Left kidney (tissue), 2 donors: ENCODE data around the gene ZP3. TPM values are rescaled to one million over a fixed set of nuclear protein-coding genes. Genes with fewer than 3 reads are reported as not detected.
"Not testable (repeated sequence)": the region's sequence is repeated elsewhere in the genome, so short reads cannot be mapped to it uniquely, and the experiment has no call there.

ENCODE experiments used
- DNase-seq: peaks from one replicate; pipeline ENCODE4 v3.0.0-alpha.2; 2013
- polyA plus RNA-seq: library from polyadenylated mRNA; unstranded; fragments of 120-200 nt; gene quantifications from one replicate; pipeline ENCODE4 v1.2.1, GENCODE V29; 2013; ENCODE audit not compliant: insufficient read length

Gene ZP3
- polyA plus RNA-seq, 1 donor = 3.3 TPM

DNA sequence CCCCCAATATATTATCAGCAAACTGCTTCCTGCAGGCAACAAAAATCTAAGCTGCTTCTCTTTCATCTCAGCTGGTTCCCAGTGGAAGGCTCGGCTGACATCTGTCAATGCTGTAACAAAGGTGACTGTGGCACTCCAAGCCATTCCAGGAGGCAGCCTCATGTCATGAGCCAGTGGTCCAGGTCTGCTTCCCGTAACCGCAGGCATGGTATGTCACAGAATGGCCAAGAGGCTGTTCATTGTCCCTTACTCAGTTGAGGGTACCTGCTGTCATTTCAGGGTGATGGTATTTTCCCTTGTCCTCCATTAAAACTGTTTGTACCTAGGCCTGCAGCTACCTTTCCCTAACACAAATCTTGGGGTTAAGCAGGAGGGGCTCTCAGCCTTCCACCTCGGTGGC is 15.7 kb downstream of the ZP3 start:
- DNase-seq = not testable (repeated sequence)

DNA sequence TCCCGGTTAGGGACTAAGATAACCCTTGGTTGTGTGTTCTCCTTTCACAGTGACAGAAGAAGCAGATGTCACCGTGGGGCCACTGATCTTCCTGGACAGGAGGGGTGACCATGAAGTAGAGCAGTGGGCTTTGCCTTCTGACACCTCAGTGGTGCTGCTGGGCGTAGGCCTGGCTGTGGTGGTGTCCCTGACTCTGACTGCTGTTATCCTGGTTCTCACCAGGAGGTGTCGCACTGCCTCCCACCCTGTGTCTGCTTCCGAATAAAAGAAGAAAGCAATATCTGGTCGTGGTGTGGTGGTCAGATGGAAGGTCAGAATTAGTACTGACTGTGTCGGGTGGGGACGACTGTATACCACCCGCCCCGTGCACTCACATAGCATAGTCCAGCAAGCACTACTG is 17.0 kb downstream of the ZP3 start:
- not testable (repeated sequence) for DNase-seq

- DNase-seq = not testable (repeated sequence)
Observed at GRCh38 chr7:76442664-76443446, 18.1 kb downstream of the ZP3 start.

DNA sequence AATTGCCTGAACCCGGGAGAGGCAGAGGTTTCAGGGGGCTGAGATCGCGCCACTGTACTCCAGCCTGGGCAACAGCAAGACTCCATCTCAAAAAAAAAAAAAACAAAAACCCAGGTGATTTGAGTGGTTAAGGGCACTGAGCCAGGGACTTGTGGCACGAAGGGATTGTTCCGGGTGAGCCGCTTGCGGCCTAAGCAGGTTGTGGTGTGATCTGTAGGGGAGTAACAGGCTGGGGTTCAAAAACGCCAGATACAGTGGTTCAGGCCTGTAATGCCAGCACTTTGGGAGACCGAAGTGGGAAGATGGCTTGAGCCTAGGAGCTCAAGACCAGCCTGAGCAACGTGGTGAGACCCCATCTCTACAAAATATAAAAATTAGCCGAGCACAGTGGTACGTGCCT is 19.1 kb downstream of the ZP3 start:
- not testable (repeated sequence) for DNase-seq

DNA sequence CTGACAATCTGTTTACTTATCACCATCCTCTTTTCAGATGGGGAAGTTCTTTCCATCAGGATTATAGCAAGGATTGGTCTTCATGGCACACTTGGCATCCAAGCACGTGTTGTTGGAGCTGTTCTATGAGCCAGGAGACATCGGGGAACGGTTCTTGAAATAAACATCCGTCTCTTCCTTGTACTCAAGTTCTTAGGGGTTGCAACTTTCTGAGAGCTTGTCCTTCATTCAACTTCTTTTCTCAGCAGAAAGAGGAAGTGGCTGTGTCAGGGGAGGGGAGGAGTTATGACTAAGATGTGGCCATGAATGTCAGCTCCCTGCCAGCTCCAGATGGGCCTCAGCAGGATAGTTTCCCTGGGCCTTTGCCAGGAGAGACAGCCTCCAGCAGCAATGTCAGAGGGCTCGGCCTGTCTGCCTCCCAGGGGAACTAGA is 20.8 kb downstream of the ZP3 start:
- DNase-seq = not testable (repeated sequence)

GRCh38 chr7:76457017-76457416 is 32.3 kb downstream of the ZP3 start:
- not testable (repeated sequence) for DNase-seq

DNA sequence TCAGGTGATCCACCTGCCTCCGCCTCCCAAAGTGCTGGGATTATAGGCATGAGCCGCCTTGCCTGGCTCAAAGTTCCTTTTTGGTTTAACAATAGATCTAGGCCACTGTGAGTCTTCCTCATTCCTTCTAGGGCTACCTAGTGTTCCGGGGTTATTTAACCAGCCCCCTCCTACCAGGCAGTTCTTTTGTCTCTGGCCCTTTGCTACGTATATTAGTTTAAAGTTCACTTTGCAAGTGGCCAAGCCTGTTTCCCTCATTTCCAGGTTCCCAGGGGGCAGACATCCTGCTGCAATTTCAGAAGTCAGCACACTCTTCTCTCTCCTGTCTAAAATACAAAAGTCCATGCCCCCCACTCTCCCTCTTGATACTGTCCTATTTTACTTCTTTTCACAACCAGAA is 33.8 kb downstream of the ZP3 start:
- not testable (repeated sequence) for DNase-seq

DNA sequence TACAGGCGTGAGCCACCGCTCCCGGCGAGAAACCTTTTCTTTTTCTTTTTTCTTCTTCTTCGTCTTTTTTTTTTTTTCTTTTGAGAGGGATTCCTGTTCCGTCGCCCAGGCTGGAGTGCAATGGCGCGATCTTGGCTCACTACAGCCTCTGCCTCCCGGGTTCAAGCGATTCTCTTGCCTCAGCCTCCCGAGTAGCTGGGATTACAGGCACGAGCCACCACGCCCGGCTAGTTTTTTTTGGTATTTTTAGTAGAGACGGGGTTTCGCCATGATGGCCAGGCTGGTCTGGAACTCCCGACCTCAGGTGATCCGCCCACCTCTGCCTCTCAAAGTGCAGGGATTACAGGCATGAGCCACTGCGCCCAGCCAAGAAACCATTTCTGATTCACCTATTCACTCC is 36.0 kb downstream of the ZP3 start:
- DNase-seq = not testable (repeated sequence)

GRCh38 chr7:76461464-76462101 is 36.8 kb downstream of the ZP3 start, which contains the start of gene DTX2:
Gene DTX2, plus strand, starts transcription at chr7:76461709. Its CDS starts 18,801 bp downstream, at chr7:76480510.
- DNase-seq = not testable (repeated sequence)

- not testable (repeated sequence) for DNase-seq
Observed at GRCh38 chr7:76462271-76462882, 37.6 kb downstream of the ZP3 start.

DNA sequence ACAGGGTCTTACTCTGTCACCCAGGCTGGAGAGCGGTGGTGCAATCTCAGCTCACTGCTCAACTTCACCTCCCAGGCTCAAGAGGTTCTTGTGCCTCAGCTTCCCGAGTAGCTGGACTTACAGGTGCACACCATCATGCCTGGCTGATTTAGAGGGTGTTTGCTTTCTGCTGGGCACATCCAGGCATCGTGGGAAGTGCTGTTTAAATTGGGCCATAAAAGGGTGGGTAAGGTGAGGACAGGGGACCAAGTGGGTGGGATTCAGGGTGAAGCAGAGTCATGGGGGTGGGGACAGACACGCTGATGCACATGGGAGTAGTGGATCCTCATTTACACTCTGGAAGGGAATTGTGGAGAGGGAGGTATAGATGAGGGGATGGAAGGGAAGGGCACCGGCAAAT is 40.2 kb downstream of the ZP3 start:
- not testable (repeated sequence) for DNase-seq

DNA sequence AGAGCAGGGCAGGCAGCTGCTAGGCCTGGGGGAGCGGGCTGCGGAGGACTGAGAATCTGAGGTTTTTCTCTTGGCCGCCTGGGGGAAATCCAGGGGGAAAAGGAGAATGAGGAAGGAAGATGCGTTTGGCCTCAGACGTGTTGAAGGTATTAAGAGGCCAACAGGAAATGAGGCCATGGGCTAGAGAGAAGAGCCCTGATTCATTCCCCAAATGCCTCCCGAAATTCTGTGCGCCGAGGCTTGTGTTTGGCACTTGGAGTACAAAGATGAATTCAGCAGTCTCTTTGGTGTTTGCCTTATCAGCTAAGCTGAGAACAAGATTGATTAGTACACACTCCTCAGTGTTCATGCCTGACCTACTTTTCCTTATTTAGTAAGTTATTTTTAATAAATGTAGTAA is 41.2 kb downstream of the ZP3 start:
- DNase-seq = not testable (repeated sequence)

- not testable (repeated sequence) for DNase-seq
Observed at GRCh38 chr7:76467743-76468404, 43.1 kb downstream of the ZP3 start.

GRCh38 chr7:76471556-76472221 is 46.9 kb downstream of the ZP3 start:
- DNase-seq = not testable (repeated sequence)

- DNase-seq = not testable (repeated sequence)
Observed at GRCh38 chr7:76473097-76473496, 48.3 kb downstream of the ZP3 start.

DNA sequence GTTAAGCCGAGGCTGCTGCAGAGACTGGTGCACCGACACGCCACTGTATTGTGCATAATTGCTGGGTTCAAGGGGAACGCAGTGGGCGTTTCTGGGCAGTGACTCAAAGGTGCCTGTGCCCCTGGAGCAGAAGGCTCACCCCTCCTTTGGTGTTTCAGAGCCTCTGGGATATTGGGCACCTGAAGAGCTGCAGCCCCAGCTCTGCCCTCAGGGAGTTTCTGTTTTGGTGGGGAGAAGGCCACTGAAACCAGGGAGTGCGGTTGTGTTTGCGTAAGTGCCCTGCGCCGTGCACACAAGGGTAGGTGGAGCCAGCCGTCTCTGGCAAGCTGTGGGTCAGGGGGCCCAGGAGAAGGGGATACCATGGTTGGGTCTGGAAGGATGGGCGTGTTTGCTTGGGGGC is 51.5 kb downstream of the ZP3 start:
- DNase-seq = not testable (repeated sequence)

DNA sequence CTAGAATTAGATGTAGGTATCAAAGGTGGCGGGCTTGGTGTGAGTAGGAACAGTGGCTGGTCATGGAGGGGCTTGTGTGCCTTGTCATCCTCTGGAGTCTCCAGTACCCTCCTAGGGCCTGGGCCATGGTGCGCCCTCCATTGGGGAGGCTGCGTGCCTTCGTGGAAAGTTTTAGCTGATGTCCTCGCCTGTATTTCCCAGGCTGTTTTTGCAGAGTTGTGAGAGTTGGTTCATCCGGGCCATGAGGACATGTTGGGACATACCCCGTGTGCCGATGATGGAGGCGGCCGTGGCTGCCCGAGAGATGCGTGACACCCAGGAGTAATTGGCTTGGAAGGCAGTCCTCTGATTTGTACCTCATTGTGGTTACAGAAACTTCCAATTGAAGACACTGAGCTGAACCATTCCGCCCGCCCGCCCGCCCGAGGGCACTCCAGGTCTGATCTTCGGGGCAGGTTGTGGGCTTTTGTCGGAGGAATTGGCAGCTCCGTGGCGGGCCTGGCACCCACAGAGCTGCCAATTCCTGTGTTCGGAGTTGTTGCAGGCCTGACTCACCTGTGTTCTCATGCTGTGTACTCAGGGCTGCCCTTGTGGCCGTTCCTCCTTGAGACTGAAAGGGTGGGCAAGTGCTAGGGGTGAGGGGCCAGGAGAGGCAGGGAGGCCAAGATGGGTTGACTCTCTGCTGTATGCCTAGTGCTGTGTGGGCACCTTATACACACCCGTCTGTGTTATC is 52.2 kb downstream of the ZP3 start:
- not testable (repeated sequence) for DNase-seq

DNA sequence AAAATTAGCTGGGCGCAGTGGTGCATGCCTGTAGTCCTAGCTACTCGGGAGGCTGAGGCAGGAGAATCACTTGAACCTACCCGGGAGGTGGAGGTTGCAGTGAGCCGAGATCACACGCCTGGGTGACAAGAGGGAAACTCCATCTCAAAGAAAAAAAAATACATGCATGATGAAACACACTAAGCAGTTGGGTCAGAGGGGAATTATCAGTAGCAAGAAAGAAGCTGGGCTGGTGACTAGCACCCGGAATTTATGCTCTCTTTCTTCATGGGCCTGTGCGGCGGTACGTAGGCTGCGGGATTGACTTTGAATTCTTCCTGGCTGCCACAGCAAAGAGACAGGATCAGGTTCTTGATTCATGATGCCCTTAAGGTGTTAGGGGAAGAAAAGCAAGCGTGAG is 54.9 kb downstream of the ZP3 start:
- not testable (repeated sequence) for DNase-seq

- not testable (repeated sequence) for DNase-seq
Observed at GRCh38 chr7:76480403-76481253, 55.9 kb downstream of the ZP3 start.

DNA sequence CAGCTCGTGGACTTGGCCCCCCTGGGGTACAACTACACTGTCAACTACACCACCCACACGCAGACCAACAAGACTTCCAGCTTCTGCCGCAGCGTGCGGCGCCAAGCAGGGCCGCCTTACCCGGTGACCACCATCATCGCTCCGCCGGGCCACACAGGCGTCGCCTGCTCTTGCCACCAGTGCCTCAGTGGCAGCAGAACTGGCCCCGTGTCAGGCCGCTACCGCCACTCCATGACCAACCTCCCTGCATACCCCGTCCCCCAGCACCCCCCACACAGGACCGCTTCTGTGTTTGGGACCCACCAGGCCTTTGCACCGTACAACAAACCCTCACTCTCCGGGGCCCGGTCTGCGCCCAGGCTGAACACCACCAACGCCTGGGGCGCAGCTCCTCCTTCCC is 57.9 kb downstream of the ZP3 start:
- not testable (repeated sequence) for DNase-seq
